HK-2 (cell line): ENCODE results near the gene SLC6A11.

Experiments
- DNase-seq: peaks from one replicate; pipeline ENCODE4 v3.0.0-alpha.2; 2018; ENCODE audit not compliant: unreplicated experiment

SLC6A11 gene

GRCh38 chr3:10954740-10955139, 138.7 kb downstream of the SLC6A11 start:
- no peak for DNase-seq

GRCh38 chr3:10955711-10956453, 139.9 kb downstream of the SLC6A11 start:
- DNase-seq = no peak

GRCh38 chr3:10956531-10956930, 140.5 kb downstream of the SLC6A11 start:
- DNase-seq = no peak

GRCh38 chr3:10956986-10957385, 141.0 kb downstream of the SLC6A11 start:
- no peak for DNase-seq

GRCh38 chr3:10957976-10958749, 142.1 kb downstream of the SLC6A11 start:
- no peak for DNase-seq

- no peak for DNase-seq
Measured at GRCh38 chr3:10960255-10960654, 144.2 kb downstream of the SLC6A11 start.

- no peak for DNase-seq
Measured at GRCh38 chr3:10961921-10962320, 145.9 kb downstream of the SLC6A11 start.

GRCh38 chr3:10962481-10963036, 146.5 kb downstream of the SLC6A11 start:
- DNase-seq = no peak

- no peak for DNase-seq
Measured at GRCh38 chr3:10964537-10965167, 148.6 kb downstream of the SLC6A11 start.

GRCh38 chr3:10968401-10968800, 152.4 kb downstream of the SLC6A11 start:
- DNase-seq = no peak

- DNase-seq = no peak
Measured at GRCh38 chr3:10970306-10970960, 154.4 kb downstream of the SLC6A11 start.

GRCh38 chr3:10972072-10972782, 156.2 kb downstream of the SLC6A11 start:
- no peak for DNase-seq

GRCh38 chr3:10973046-10973595, 157.1 kb downstream of the SLC6A11 start:
- no peak for DNase-seq

GRCh38 chr3:10974131-10974530, 158.1 kb downstream of the SLC6A11 start:
- DNase-seq = no peak

- no peak for DNase-seq
Measured at GRCh38 chr3:10974746-10975375, 158.8 kb downstream of the SLC6A11 start.

GRCh38 chr3:10975695-10976234, 159.7 kb downstream of the SLC6A11 start:
- no peak for DNase-seq

GRCh38 chr3:10976770-10977169, 160.7 kb downstream of the SLC6A11 start:
- DNase-seq = no peak

- no peak for DNase-seq
Measured at GRCh38 chr3:10977892-10978510, 162.0 kb downstream of the SLC6A11 start.

- no peak for DNase-seq
Measured at GRCh38 chr3:10978956-10979355, 162.9 kb downstream of the SLC6A11 start.

GRCh38 chr3:10980312-10980711, 164.3 kb downstream of the SLC6A11 start:
- DNase-seq = no peak
